Stimulated activated CD8-positive, alpha-beta memory T cell treated with anti-CD3 and anti-CD28 coated beads, Interleukin-4, amount 100 ng/mL, for 24 hours (primary cell): ENCODE results near the gene POLDIP2.

Source experiments
- DNase-seq: peaks from one replicate; pipeline ENCODE4 v3.0.0-alpha.2; 2020; ENCODE audit warnings: low read depth

The POLDIP2 gene

GRCh38 chr17:28315846-28316705, 41.3 kb downstream of the POLDIP2 start:
- no peak for DNase-seq

GRCh38 chr17:28313841-28314240, 43.5 kb downstream of the POLDIP2 start:
- no peak for DNase-seq

- DNase-seq: no peak
Observed at GRCh38 chr17:28306954-28307401, 50.3 kb downstream of the POLDIP2 start.

- DNase-seq: no peak
Observed at GRCh38 chr17:28298449-28298848, 58.9 kb downstream of the POLDIP2 start.
